ENCODE results near the gene SMCHD1.
"Not testable (repeated sequence)": the region's sequence is repeated elsewhere in the genome, so short reads cannot be mapped to it uniquely, and the experiment has no call there.

The SMCHD1 gene

GRCh38 chr18:2678933-2679332 lies 23.4 kb downstream of the SMCHD1 start:
- not testable (repeated sequence) for H3K4ac ChIP-seq (ENCODE audit: low read depth, low read length); H2BK12ac ChIP-seq (ENCODE audit: low read length); H3K27ac ChIP-seq (ENCODE audit: low read depth, low read length); H3K4me2 ChIP-seq (ENCODE audit: low read length); H3K4me1 ChIP-seq (ENCODE audit: control insufficient read depth in 1 of 2, insufficient read depth in 2 of 2, low read length in 2 of 2); H3K14ac ChIP-seq (ENCODE audit: low read length); H3K79me2 ChIP-seq (ENCODE audit: control insufficient read depth, insufficient read depth, low read length, poor library complexity); DNase-seq; H2AFZ ChIP-seq (ENCODE audit: insufficient read depth, low read length, poor library complexity); H3K9ac ChIP-seq (ENCODE audit: low read length); H4K8ac ChIP-seq (ENCODE audit: low read depth, low read length); H3K4me3 ChIP-seq (ENCODE audit: low read depth, low read length); H3K18ac ChIP-seq (ENCODE audit: low read length); H2BK120ac ChIP-seq (ENCODE audit: insufficient read depth, low read length, poor library complexity); H3K23ac ChIP-seq (ENCODE audit: low read length); H4K12ac ChIP-seq (ENCODE audit: low read depth, low read length); H3K27me3 ChIP-seq (ENCODE audit: insufficient read depth, low read length); H3K9me3 ChIP-seq (ENCODE audit: insufficient read depth, low read depth, low read length); H2BK5ac ChIP-seq (ENCODE audit: low read depth, low read length, poor library complexity); H2AK5ac ChIP-seq (ENCODE audit: low read length); H3K79me1 ChIP-seq (ENCODE audit: low read length); H4K91ac ChIP-seq (ENCODE audit: low read depth, low read length)
- H3K36me3 ChIP-seq (ENCODE audit: control insufficient read depth in 1 of 2, insufficient read depth in 2 of 2, low read length in 2 of 2) = peaks cover 4 to 16% of the 10 kb centered on the region in 2 experiments
- no CpG with 5 or more reads among the region's 13 CpGs for WGBS (ENCODE audit: extremely low coverage, insufficient coverage, insufficient read length)

GRCh38 chr18:2680216-2680792 lies 24.8 kb downstream of the SMCHD1 start:
- H3K79me1 ChIP-seq (ENCODE audit: low read length) = no peaks in the 10 kb centered on the region
- DNase-seq = no peak
- no peak overlapping the region for H3K18ac ChIP-seq (ENCODE audit: low read length)
- H3K27me3 ChIP-seq (ENCODE audit: insufficient read depth, low read length) = no peaks in the 10 kb centered on the region
- H2BK120ac ChIP-seq (ENCODE audit: insufficient read depth, low read length, poor library complexity) = no peak overlapping the region
- H3K4ac ChIP-seq (ENCODE audit: low read depth, low read length) = no peak overlapping the region
- peaks cover 4 to 15% of the 10 kb centered on the region in 2 experiments for H3K36me3 ChIP-seq (ENCODE audit: control insufficient read depth in 1 of 2, insufficient read depth in 2 of 2, low read length in 2 of 2)
- no peak overlapping the region for H4K12ac ChIP-seq (ENCODE audit: low read depth, low read length)
- WGBS (ENCODE audit: extremely low coverage, insufficient coverage, insufficient read length) = no CpG with 5 or more reads among the region's 2 CpGs
- no peak overlapping the region for H2AFZ ChIP-seq (ENCODE audit: insufficient read depth, low read length, poor library complexity)
- no peak overlapping the region for H3K4me2 ChIP-seq (ENCODE audit: low read length)
- H4K8ac ChIP-seq (ENCODE audit: low read depth, low read length) = no peak overlapping the region
- H4K91ac ChIP-seq (ENCODE audit: low read depth, low read length) = no peak overlapping the region
- H3K14ac ChIP-seq (ENCODE audit: low read length) = no peak overlapping the region
- H3K4me3 ChIP-seq (ENCODE audit: low read depth, low read length) = no peak overlapping the region
- no peaks in the 10 kb centered on the region for H3K79me2 ChIP-seq (ENCODE audit: control insufficient read depth, insufficient read depth, low read length, poor library complexity)
- H3K27ac ChIP-seq (ENCODE audit: low read depth, low read length) = no peak overlapping the region
- H3K23ac ChIP-seq (ENCODE audit: low read length) = no peak overlapping the region
- no peaks in the 10 kb centered on the region for H3K4me1 ChIP-seq (ENCODE audit: control insufficient read depth in 1 of 2, insufficient read depth in 2 of 2, low read length in 2 of 2)
- no peak overlapping the region for H2BK5ac ChIP-seq (ENCODE audit: low read depth, low read length, poor library complexity)
- no peak overlapping the region for H2AK5ac ChIP-seq (ENCODE audit: low read length)
- no peaks in the 10 kb centered on the region for H3K9me3 ChIP-seq (ENCODE audit: insufficient read depth, low read depth, low read length)
- no peak overlapping the region for H3K9ac ChIP-seq (ENCODE audit: low read length)
- H2BK12ac ChIP-seq (ENCODE audit: low read length) = no peak overlapping the region

GRCh38 chr18:2681993-2682603 lies 26.6 kb downstream of the SMCHD1 start:
- Histone ChIP-seq H2AFZ (ENCODE audit: insufficient read depth, low read length, poor library complexity) (no peak overlapping the region), H3K23ac (ENCODE audit: low read length) (no peak overlapping the region), H2BK12ac (ENCODE audit: low read length) (no peak overlapping the region), H3K14ac (ENCODE audit: low read length) (no peak overlapping the region), H4K91ac (ENCODE audit: low read depth, low read length) (no peak overlapping the region), H3K27ac (ENCODE audit: low read depth, low read length) (no peak overlapping the region), H4K8ac (ENCODE audit: low read depth, low read length) (no peak overlapping the region), H3K79me2 (ENCODE audit: control insufficient read depth, insufficient read depth, low read length, poor library complexity) (no peaks in the 10 kb centered on the region), H3K27me3 (ENCODE audit: insufficient read depth, low read length) (no peaks in the 10 kb centered on the region), H3K36me3 (ENCODE audit: control insufficient read depth in 1 of 2, insufficient read depth in 2 of 2, low read length in 2 of 2) (peaks cover 4 to 14% of the 10 kb centered on the region in 2 experiments), H2BK5ac (ENCODE audit: low read depth, low read length, poor library complexity) (no peak overlapping the region), H3K4me1 (ENCODE audit: control insufficient read depth in 1 of 2, insufficient read depth in 2 of 2, low read length in 2 of 2) (no peaks in the 10 kb centered on the region), H3K4ac (ENCODE audit: low read depth, low read length) (no peak overlapping the region), H3K79me1 (ENCODE audit: low read length) (no peaks in the 10 kb centered on the region), H3K18ac (ENCODE audit: low read length) (peak overlapping the region; percentile 37), H3K4me2 (ENCODE audit: low read length) (no peak overlapping the region), H3K9ac (ENCODE audit: low read length) (no peak overlapping the region), H2AK5ac (ENCODE audit: low read length) (no peak overlapping the region), H2BK120ac (ENCODE audit: insufficient read depth, low read length, poor library complexity) (no peak overlapping the region), H3K4me3 (ENCODE audit: low read depth, low read length) (no peak overlapping the region), H4K12ac (ENCODE audit: low read depth, low read length) (no peak overlapping the region), H3K9me3 (ENCODE audit: insufficient read depth, low read depth, low read length) (no peaks in the 10 kb centered on the region)
- WGBS (ENCODE audit: extremely low coverage, insufficient coverage, insufficient read length) = no CpG with 5 or more reads among the region's 5 CpGs
- no peak for DNase-seq

GRCh38 chr18:2683055-2683454 lies 27.5 kb downstream of the SMCHD1 start:
- no peak overlapping the region for H3K9ac ChIP-seq (ENCODE audit: low read length)
- no peak overlapping the region for H3K27ac ChIP-seq (ENCODE audit: low read depth, low read length)
- no peaks in the 10 kb centered on the region for H3K4me1 ChIP-seq (ENCODE audit: control insufficient read depth in 1 of 2, insufficient read depth in 2 of 2, low read length in 2 of 2)
- no peak overlapping the region for H2BK5ac ChIP-seq (ENCODE audit: low read depth, low read length, poor library complexity)
- no peak overlapping the region for H3K14ac ChIP-seq (ENCODE audit: low read length)
- no peak overlapping the region for H4K91ac ChIP-seq (ENCODE audit: low read depth, low read length)
- no peak overlapping the region for H2AFZ ChIP-seq (ENCODE audit: insufficient read depth, low read length, poor library complexity)
- no peaks in the 10 kb centered on the region for H3K27me3 ChIP-seq (ENCODE audit: insufficient read depth, low read length)
- no peak overlapping the region for H2BK12ac ChIP-seq (ENCODE audit: low read length)
- no peak overlapping the region for H3K23ac ChIP-seq (ENCODE audit: low read length)
- H4K12ac ChIP-seq (ENCODE audit: low read depth, low read length) = no peak overlapping the region
- H2BK120ac ChIP-seq (ENCODE audit: insufficient read depth, low read length, poor library complexity) = no peak overlapping the region
- no peak overlapping the region for H3K4me2 ChIP-seq (ENCODE audit: low read length)
- no peak overlapping the region for H3K4ac ChIP-seq (ENCODE audit: low read depth, low read length)
- no peaks in the 10 kb centered on the region for H3K9me3 ChIP-seq (ENCODE audit: insufficient read depth, low read depth, low read length)
- DNase-seq = no peak
- H2AK5ac ChIP-seq (ENCODE audit: low read length) = no peak overlapping the region
- H3K18ac ChIP-seq (ENCODE audit: low read length) = no peak overlapping the region
- H3K4me3 ChIP-seq (ENCODE audit: low read depth, low read length) = no peak overlapping the region
- no peaks in the 10 kb centered on the region for H3K79me1 ChIP-seq (ENCODE audit: low read length)
- H3K79me2 ChIP-seq (ENCODE audit: control insufficient read depth, insufficient read depth, low read length, poor library complexity) = no peaks in the 10 kb centered on the region
- peaks cover 4 to 11% of the 10 kb centered on the region in 2 experiments for H3K36me3 ChIP-seq (ENCODE audit: control insufficient read depth in 1 of 2, insufficient read depth in 2 of 2, low read length in 2 of 2)
- H4K8ac ChIP-seq (ENCODE audit: low read depth, low read length) = no peak overlapping the region

Measured in trophoblast cell (in vitro differentiated cells and primary cell).